ENCODE data around the gene NHSL1. TPM values are rescaled to one million over a fixed set of nuclear protein-coding genes. Genes with fewer than 3 reads are reported as not detected.

NHSL1 gene
- total RNA-seq, 2 donors from 2014 or later, result 16.3 to 17.5 TPM

- peak; percentile 28 for DNase-seq
- Mint-ChIP-seq H3K27me3 (ENCODE audit: insufficient read depth) (no peaks in the 10 kb centered on the region), H3K27ac (no peak overlapping the region), H3K4me3 (no peak overlapping the region), H3K36me3 (ENCODE audit: low read depth) (peaks cover 50% of the 10 kb centered on the region), H3K4me1 (peaks cover 8% of the 10 kb centered on the region), H3K9me3 (no peaks in the 10 kb centered on the region)
- H3K27me3 ChIP-seq (ENCODE audit: control insufficient read depth, insufficient read depth, low read length, poor library complexity, severe bottlenecking), result no peaks in the 10 kb centered on the region
- H3K4me3 ChIP-seq (ENCODE audit: low read length), result no peak overlapping the region
- peaks cover 58% of the 10 kb centered on the region for H3K36me3 ChIP-seq (ENCODE audit: control insufficient read depth, insufficient read depth, low read length)
- H3K9ac ChIP-seq (ENCODE audit: extremely low read depth, low read length, poor library complexity, severe bottlenecking), result no peak overlapping the region
- no peak overlapping the region for H3K27ac ChIP-seq (ENCODE audit: low read depth, low read length)
- H3K9me3 ChIP-seq (ENCODE audit: control insufficient read depth, low read length), result no peaks in the 10 kb centered on the region
- no peak for TF ChIP-seq CTCF (conservative IDR thresholded peaks at IDR 0.05)
- 94 to 100% methylated on average over 1 to 2 of the region's 2 CpGs for WGBS, 2 experiments (ENCODE audit: insufficient coverage in 1 of 2, insufficient read length in 1 of 2)
- H3K4me1 ChIP-seq (ENCODE audit: control insufficient read depth, insufficient read depth, low read length), result no peaks in the 10 kb centered on the region
Measured at GRCh38 chr6:138406443-138406842, 92.9 kb downstream of the NHSL1 start.

GRCh38 chr6:138405816-138406413 lies 93.4 kb downstream of the NHSL1 start:
- H3K27ac Mint-ChIP-seq, result no peak overlapping the region
- H3K27ac ChIP-seq (ENCODE audit: low read depth, low read length), result no peak overlapping the region

GRCh38 chr6:138404666-138405337 lies 94.5 kb downstream of the NHSL1 start:
- H3K9ac ChIP-seq (ENCODE audit: extremely low read depth, low read length, poor library complexity, severe bottlenecking), result peak overlapping the region; percentile 78
- Mint-ChIP-seq H3K4me3 (peak overlapping the region; percentile 90), H3K9me3 (no peaks in the 10 kb centered on the region), H3K36me3 (ENCODE audit: low read depth) (peaks cover 36% of the 10 kb centered on the region), H3K27me3 (ENCODE audit: insufficient read depth) (no peaks in the 10 kb centered on the region), H3K4me1 (peaks cover 13% of the 10 kb centered on the region), H3K27ac (peak overlapping the region; percentile 92)
- peak overlapping the region; percentile 96 for H3K4me3 ChIP-seq (ENCODE audit: low read length)
- WGBS, 2 experiments (ENCODE audit: insufficient coverage in 1 of 2, insufficient read length in 1 of 2), result 5 to 6% methylated on average over 21 to 35 of the region's 35 CpGs
- no peak overlapping the region for H3K27ac ChIP-seq (ENCODE audit: low read depth, low read length)
- peak; percentile 75 for DNase-seq
- H3K27me3 ChIP-seq (ENCODE audit: control insufficient read depth, insufficient read depth, low read length, poor library complexity, severe bottlenecking), result no peaks in the 10 kb centered on the region
- H3K36me3 ChIP-seq (ENCODE audit: control insufficient read depth, insufficient read depth, low read length), result peaks cover 42% of the 10 kb centered on the region
- no peaks in the 10 kb centered on the region for H3K4me1 ChIP-seq (ENCODE audit: control insufficient read depth, insufficient read depth, low read length)
- H3K9me3 ChIP-seq (ENCODE audit: control insufficient read depth, low read length), result no peaks in the 10 kb centered on the region
- no peak for TF ChIP-seq CTCF (conservative IDR thresholded peaks at IDR 0.05)

More at GRCh38 chr6:138405816-138406413, 93.4 kb downstream of the NHSL1 start:
- 92 to 96% methylated on average over 3 to 5 of the region's 5 CpGs for WGBS, 2 experiments (ENCODE audit: insufficient coverage in 1 of 2, insufficient read length in 1 of 2)
- no peaks in the 10 kb centered on the region for H3K27me3 Mint-ChIP-seq (ENCODE audit: insufficient read depth)
- no peaks in the 10 kb centered on the region for H3K9me3 Mint-ChIP-seq
- peaks cover 45% of the 10 kb centered on the region for H3K36me3 Mint-ChIP-seq (ENCODE audit: low read depth)
- peak overlapping the region; percentile 90 for H3K4me3 Mint-ChIP-seq
- peaks cover 53% of the 10 kb centered on the region for H3K36me3 ChIP-seq (ENCODE audit: control insufficient read depth, insufficient read depth, low read length)
- H3K27me3 ChIP-seq (ENCODE audit: control insufficient read depth, insufficient read depth, low read length, poor library complexity, severe bottlenecking), result no peaks in the 10 kb centered on the region
- H3K4me1 ChIP-seq (ENCODE audit: control insufficient read depth, insufficient read depth, low read length), result no peaks in the 10 kb centered on the region
- no peaks in the 10 kb centered on the region for H3K9me3 ChIP-seq (ENCODE audit: control insufficient read depth, low read length)
- no peak for TF ChIP-seq CTCF (conservative IDR thresholded peaks at IDR 0.05)
- peak overlapping the region; percentile 96 for H3K4me3 ChIP-seq (ENCODE audit: low read length)
- no peak overlapping the region for H3K9ac ChIP-seq (ENCODE audit: extremely low read depth, low read length, poor library complexity, severe bottlenecking)
- H3K4me1 Mint-ChIP-seq, result peaks cover 10% of the 10 kb centered on the region
- DNase-seq, result peak; percentile 9
